WTC11 (cell line): ENCODE data around the gene UBL4B. TPM values are rescaled to one million over a fixed set of nuclear protein-coding genes. Genes with fewer than 3 reads are reported as not detected.

Experiments
- ATAC-seq: fragments of 200-7000 bp; cut with Tn5 transposase; 2 replicates; pipeline ENCODE4 v1.10.0; 2021; ENCODE audit warnings: mild to moderate bottlenecking, moderate library complexity
- CTCF ChIA-PET: fragments of 300-600 bp; sonication (Branson Sonifier 250); formaldehyde crosslinking; loops from one replicate; lab custom pipeline; 2021; ENCODE audit warnings: antibody characterized with exemption; lab: Charles Lee
- POLR2A ChIA-PET: fragments of 350-600 bp; sonication (Branson Sonifier 250); formaldehyde crosslinking; loops from one replicate; lab custom pipeline; 2021; ENCODE audit warnings: antibody characterized with exemption; lab: Charles Lee
- DNase-seq: peaks from one replicate; pipeline ENCODE4 v3.0.0; 2021; ENCODE audit warnings: low spot score
- H3K27ac Mint-ChIP-seq: 2 replicates; pipeline ENCODE4 v1.8.0; 2021; ENCODE audit warnings: mixed read lengths
- H3K27me3 Mint-ChIP-seq: 2 replicates; pipeline ENCODE4 v1.8.0; 2021; ENCODE audit warnings: low read depth, mild to moderate bottlenecking, moderate library complexity, mixed read lengths
- H3K36me3 Mint-ChIP-seq: 2 replicates; pipeline ENCODE4 v1.8.0; 2021; ENCODE audit warnings: mixed read lengths
- H3K4me1 Mint-ChIP-seq: 2 replicates; pipeline ENCODE4 v1.8.0; 2022; ENCODE audit warnings: mixed read lengths
- H3K4me3 Mint-ChIP-seq: 2 replicates; pipeline ENCODE4 v1.8.0; 2021; ENCODE audit warnings: mild to moderate bottlenecking, moderate library complexity, mixed read lengths
- H3K9me3 Mint-ChIP-seq: 2 replicates; pipeline ENCODE4 v1.8.0; 2021; ENCODE audit warnings: mixed read lengths
- AFF4 ChIP-seq: sonication (generic); formaldehyde crosslinking; IDR thresholded peaks from 2 replicates; pipeline ENCODE4 v1.8.1; 2023; ENCODE audit warnings: mild to moderate bottlenecking, missing genetic modification reagents, borderline replicate concordance
- E2F1 ChIP-seq: sonication (generic); formaldehyde crosslinking; IDR thresholded peaks from 2 replicates; pipeline ENCODE4 v1.8.0; 2022; ENCODE audit warnings: mild to moderate bottlenecking, missing genetic modification reagents
- FOXJ3 ChIP-seq: sonication (generic); formaldehyde crosslinking; IDR thresholded peaks from 2 replicates; pipeline ENCODE4 v1.9.0; 2021; ENCODE audit warnings: missing genetic modification reagents, mild to moderate bottlenecking, borderline replicate concordance
- FOXK1 ChIP-seq: sonication (generic); formaldehyde crosslinking; IDR thresholded peaks from 2 replicates; pipeline ENCODE4 v1.8.0; 2022; ENCODE audit warnings: mild to moderate bottlenecking, moderate library complexity, missing genetic modification reagents
- GABPB1 ChIP-seq: sonication (generic); formaldehyde crosslinking; IDR thresholded peaks from 2 replicates; pipeline ENCODE4 v1.8.1; 2023; ENCODE audit warnings: mild to moderate bottlenecking, missing genetic modification reagents
- GTF2I ChIP-seq: fragments of 250-450 bp; sonication (Bioruptor Pico); conservative IDR thresholded peaks from 2 replicates; pipeline ENCODE4 v1.4.0; 2021; ENCODE audit warnings: mild to moderate bottlenecking
- NFYB ChIP-seq: sonication (generic); formaldehyde crosslinking; conservative IDR thresholded peaks from 2 replicates; pipeline ENCODE4 v1.8.0; 2022; ENCODE audit warnings: low read depth, missing genetic modification reagents
- NR2C2 ChIP-seq: sonication (generic); formaldehyde crosslinking; IDR thresholded peaks from 2 replicates; pipeline ENCODE4 v1.8.0; 2022; ENCODE audit warnings: mild to moderate bottlenecking, missing genetic modification reagents
- NR3C1 ChIP-seq: sonication (generic); formaldehyde crosslinking; conservative IDR thresholded peaks from 2 replicates; pipeline ENCODE4 v1.8.1; 2023; ENCODE audit warnings: low read depth, mild to moderate bottlenecking, missing genetic modification reagents
- PREB ChIP-seq: sonication (generic); formaldehyde crosslinking; IDR thresholded peaks from 2 replicates; pipeline ENCODE4 v1.8.1; 2022; ENCODE audit warnings: mild to moderate bottlenecking, missing genetic modification reagents, moderate library complexity, borderline replicate concordance
- PRRX2 ChIP-seq: fragments of 250-450 bp; sonication (Bioruptor Pico); IDR thresholded peaks from 2 replicates; pipeline ENCODE4 v1.8.0; 2021; ENCODE audit warnings: mild to moderate bottlenecking
- SMAD3 ChIP-seq: sonication (generic); formaldehyde crosslinking; IDR thresholded peaks from 2 replicates; pipeline ENCODE4 v1.8.0; 2022; ENCODE audit warnings: missing genetic modification reagents, mild to moderate bottlenecking, borderline replicate concordance
- SP1 ChIP-seq: sonication (generic); formaldehyde crosslinking; conservative IDR thresholded peaks from 2 replicates; pipeline ENCODE4 v1.8.1; 2022; ENCODE audit warnings: missing genetic modification reagents
- STAT6 ChIP-seq: sonication (generic); formaldehyde crosslinking; conservative IDR thresholded peaks from 2 replicates; pipeline ENCODE4 v1.8.1; 2023; ENCODE audit warnings: mild to moderate bottlenecking, low read depth, missing genetic modification reagents, moderate library complexity
- TP53 ChIP-seq: sonication (generic); formaldehyde crosslinking; IDR thresholded peaks from 2 replicates; pipeline ENCODE4 v1.8.1; 2023; ENCODE audit warnings: mild to moderate bottlenecking, missing genetic modification reagents
- USF2 ChIP-seq: sonication (generic); formaldehyde crosslinking; IDR thresholded peaks from 2 replicates; pipeline ENCODE4 v1.8.1; 2023; ENCODE audit warnings: mild to moderate bottlenecking, missing genetic modification reagents, moderate library complexity
- ZNF121 ChIP-seq: sonication (generic); formaldehyde crosslinking; IDR thresholded peaks from 2 replicates; pipeline ENCODE4 v1.8.0; 2023; ENCODE audit warnings: missing genetic modification reagents
- ZNF263 ChIP-seq: sonication (generic); formaldehyde crosslinking; IDR thresholded peaks from 2 replicates; pipeline ENCODE4 v1.8.1; 2022; ENCODE audit warnings: low read depth, mild to moderate bottlenecking, moderate library complexity, missing genetic modification reagents
- total RNA-seq: library from RNA; stranded (reverse); gene quantifications from 3 replicates; pipeline ENCODE4 v1.2.3, GENCODE V29; 2021

Gene UBL4B
- total RNA-seq, 1 experiment from 2014 or later: 0.11 TPM

- TF ChIP-seq AFF4 (CRISPR knock-in tag): no peak
- TF ChIP-seq PREB (CRISPR knock-in tag): no peak
- TF ChIP-seq NFYB (CRISPR knock-in tag): no peak
- TF ChIP-seq NR2C2 (CRISPR knock-in tag): no peak
- TF ChIP-seq FOXJ3 (CRISPR knock-in tag): no peak
- POLR2A ChIA-PET: no interaction called here
- no peaks in the 10 kb centered on the region for H3K36me3 Mint-ChIP-seq
- DNase-seq (no peak), ATAC-seq (no peak)
- H3K9me3 Mint-ChIP-seq: no peaks in the 10 kb centered on the region
- no peak overlapping the region for H3K27ac Mint-ChIP-seq
- H3K4me1 Mint-ChIP-seq: peaks cover 33% of the 10 kb centered on the region
- H3K27me3 Mint-ChIP-seq: peaks cover 28% of the 10 kb centered on the region
- CTCF ChIA-PET: interaction anchor here (0.7 to 2.7 kb wide), 6 partner anchors 28 to 326 kb away, joined by 3 to 9 read pairs (median 5); no protein-coding TSS in a partner anchor
- H3K4me3 Mint-ChIP-seq: no peak overlapping the region
Observed at GRCh38 chr1:110134050-110134595, 21.9 kb downstream of the UBL4B start.

GRCh38 chr1:110135246-110135645, 23.0 kb downstream of the UBL4B start:
- ChIA-PET POLR2A (no interaction called here), CTCF (interaction anchor here (0.9 to 2.7 kb wide), 5 partner anchors 15 to 177 kb away, joined by 3 to 9 read pairs (median 7); partner anchors contain the start of gene SLC6A17)
- H3K9me3 Mint-ChIP-seq: no peaks in the 10 kb centered on the region
- peaks cover 33% of the 10 kb centered on the region for H3K4me1 Mint-ChIP-seq
- H3K27me3 Mint-ChIP-seq: peaks cover 20% of the 10 kb centered on the region
- no peak for ATAC-seq
- H3K4me3 Mint-ChIP-seq: no peak overlapping the region
- TF ChIP-seq E2F1 (CRISPR knock-in tag): no peak
- TF ChIP-seq TP53: no peak
- no peak for TF ChIP-seq ZNF121 (CRISPR knock-in tag)
- TF ChIP-seq PRRX2: no peak
- no peak for TF ChIP-seq FOXJ3 (CRISPR knock-in tag)
- no peak for TF ChIP-seq USF2 (CRISPR knock-in tag)
- no peak for TF ChIP-seq AFF4 (CRISPR knock-in tag)
- TF ChIP-seq PREB (CRISPR knock-in tag): no peak
- TF ChIP-seq ZNF263 (CRISPR knock-in tag): no peak
- TF ChIP-seq GTF2I: no peak
- no peak for TF ChIP-seq SMAD3 (CRISPR knock-in tag)
- no peak for TF ChIP-seq GABPB1
- no peak for TF ChIP-seq SP1 (CRISPR knock-in tag)
- TF ChIP-seq FOXK1: no peak
- TF ChIP-seq NR3C1 (CRISPR knock-in tag): no peak
- no peak for TF ChIP-seq STAT6 (CRISPR knock-in tag)
- H3K36me3 Mint-ChIP-seq: no peaks in the 10 kb centered on the region
- H3K27ac Mint-ChIP-seq: no peak overlapping the region
- no peak for DNase-seq
